ENCODE measurements around the gene TSKS.

TSKS gene

GRCh38 chr19:49763230-49763629, at the start of gene TSKS:
Gene TSKS (minus strand): TSS chr19:49763306. CDS start chr19:49763247, 59 bp downstream.
- no peak for ATAC-seq (replicated peaks)
- Mint-ChIP-seq H3K27ac (peak within 1 kb of the TSS; percentile 43), H3K27me3 (peaks cover 0 to under 1% of the 10 kb centered on the region in 2 donors), H3K4me1 (peaks cover 13 to 17% of the 10 kb centered on the region in 2 donors), H3K36me3 (peaks cover 0 to 5% of the 10 kb centered on the region in 2 donors), H3K4me3 (no peak within 1 kb of the TSS), H3K9me3 (no peaks in the 10 kb centered on the region)
- no peak for DNase-seq

GRCh38 chr19:49812452-49812996, 49.4 kb upstream of the TSKS start:
- H3K4me1 Mint-ChIP-seq: peaks cover 32 to 56% of the 10 kb centered on the region in 2 donors
- H3K4me3 Mint-ChIP-seq: peak overlapping the region; percentile 92 to 93
- DNase-seq (no peak), ATAC-seq (replicated peaks) (no peak)
- H3K27me3 Mint-ChIP-seq: no peaks in the 10 kb centered on the region
- peaks cover under 1 to 8% of the 10 kb centered on the region in 2 donors for H3K36me3 Mint-ChIP-seq
- H3K9me3 Mint-ChIP-seq: no peaks in the 10 kb centered on the region
- H3K27ac Mint-ChIP-seq: peak overlapping the region; percentile 89

- Mint-ChIP-seq H3K36me3 (peaks cover 9 to 14% of the 10 kb centered on the region in 2 donors), H3K27ac (no peak overlapping the region), H3K4me3 (no peak overlapping the region), H3K9me3 (no peaks in the 10 kb centered on the region), H3K4me1 (peaks cover 35 to 57% of the 10 kb centered on the region in 2 donors), H3K27me3 (no peaks in the 10 kb centered on the region)
- DNase-seq: no peak
- ATAC-seq (replicated peaks): no peak
These were observed 48.2 kb upstream of the TSKS start for GRCh38 chr19:49811328-49811727.

GRCh38 chr19:49809941-49810389, 46.9 kb upstream of the TSKS start:
- peak overlapping the region; percentile 91 to 93 for H3K4me3 Mint-ChIP-seq
- no peak for DNase-seq
- H3K36me3 Mint-ChIP-seq: peaks cover 12 to 18% of the 10 kb centered on the region in 2 donors
- no peaks in the 10 kb centered on the region for H3K27me3 Mint-ChIP-seq
- H3K4me1 Mint-ChIP-seq: peaks cover 37 to 57% of the 10 kb centered on the region in 2 donors
- H3K27ac Mint-ChIP-seq: peak overlapping the region; percentile 2
- ATAC-seq (replicated peaks): no peak
- no peaks in the 10 kb centered on the region for H3K9me3 Mint-ChIP-seq

GRCh38 chr19:49809160-49809940, 46.2 kb upstream of the TSKS start:
- Mint-ChIP-seq H3K4me1 (peaks cover 37 to 57% of the 10 kb centered on the region in 2 donors), H3K9me3 (no peaks in the 10 kb centered on the region), H3K4me3 (peak overlapping the region; percentile 91 to 93), H3K27me3 (no peaks in the 10 kb centered on the region), H3K27ac (peak overlapping the region; percentile 88), H3K36me3 (peaks cover 14 to 18% of the 10 kb centered on the region in 2 donors)
- ATAC-seq (replicated peaks): peak; percentile 34 to 40
- peak; percentile 38 for DNase-seq

GRCh38 chr19:49808711-49809159, 45.6 kb upstream of the TSKS start:
- Mint-ChIP-seq H3K27ac (peak overlapping the region; percentile 88), H3K4me1 (peaks cover 37 to 57% of the 10 kb centered on the region in 2 donors), H3K27me3 (no peaks in the 10 kb centered on the region), H3K9me3 (no peaks in the 10 kb centered on the region), H3K36me3 (peaks cover 17 to 19% of the 10 kb centered on the region in 2 donors), H3K4me3 (peak overlapping the region; percentile 91 to 93)
- peak; percentile 61 for DNase-seq
- ATAC-seq (replicated peaks): peak; percentile 35 to 43

- Mint-ChIP-seq H3K27ac (no peak overlapping the region), H3K4me3 (peak overlapping the region; percentile 47 to 93), H3K27me3 (no peaks in the 10 kb centered on the region), H3K4me1 (peaks cover 37 to 56% of the 10 kb centered on the region in 2 donors), H3K9me3 (no peaks in the 10 kb centered on the region), H3K36me3 (peaks cover 23 to 25% of the 10 kb centered on the region in 2 donors)
- ATAC-seq (replicated peaks) (no peak), DNase-seq (no peak)
These were observed 45.0 kb upstream of the TSKS start for GRCh38 chr19:49807904-49808675.

GRCh38 chr19:49807058-49807903, 44.2 kb upstream of the TSKS start:
- DNase-seq (no peak), ATAC-seq (replicated peaks) (peak; percentile 44 to 49)
- no peak overlapping the region for H3K4me3 Mint-ChIP-seq
- H3K4me1 Mint-ChIP-seq: peaks cover 29 to 48% of the 10 kb centered on the region in 2 donors
- no peaks in the 10 kb centered on the region for H3K9me3 Mint-ChIP-seq
- peaks cover 29 to 32% of the 10 kb centered on the region in 2 donors for H3K36me3 Mint-ChIP-seq
- peak overlapping the region; percentile 81 for H3K27ac Mint-ChIP-seq
- H3K27me3 Mint-ChIP-seq: no peaks in the 10 kb centered on the region

GRCh38 chr19:49806620-49806959, 43.5 kb upstream of the TSKS start:
- H3K27me3 Mint-ChIP-seq: no peaks in the 10 kb centered on the region

GRCh38 chr19:49805822-49806619, 42.9 kb upstream of the TSKS start:
- DNase-seq (no peak), ATAC-seq (replicated peaks) (no peak)
- peaks cover 26 to 35% of the 10 kb centered on the region in 2 donors for H3K4me1 Mint-ChIP-seq
- H3K27ac Mint-ChIP-seq: peak overlapping the region; percentile 7
- H3K9me3 Mint-ChIP-seq: no peaks in the 10 kb centered on the region
- H3K4me3 Mint-ChIP-seq: no peak overlapping the region
- no peaks in the 10 kb centered on the region for H3K27me3 Mint-ChIP-seq
- H3K36me3 Mint-ChIP-seq: peaks cover 29 to 39% of the 10 kb centered on the region in 2 donors

More at GRCh38 chr19:49806620-49806959, 43.5 kb upstream of the TSKS start:
- ATAC-seq (replicated peaks) (no peak), DNase-seq (no peak)
- H3K36me3 Mint-ChIP-seq: peaks cover 29 to 34% of the 10 kb centered on the region in 2 donors
- no peaks in the 10 kb centered on the region for H3K9me3 Mint-ChIP-seq
- H3K4me1 Mint-ChIP-seq: peaks cover 26 to 41% of the 10 kb centered on the region in 2 donors
- H3K4me3 Mint-ChIP-seq: no peak overlapping the region
- peak overlapping the region; percentile 10 for H3K27ac Mint-ChIP-seq

- H3K27me3 Mint-ChIP-seq: no peaks in the 10 kb centered on the region
- H3K36me3 Mint-ChIP-seq: peaks cover 50% of the 10 kb centered on the region in 2 donors
- H3K9me3 Mint-ChIP-seq: no peaks in the 10 kb centered on the region
- peak overlapping the region; percentile 73 for H3K27ac Mint-ChIP-seq
- DNase-seq: no peak
- peaks cover 13 to 16% of the 10 kb centered on the region in 2 donors for H3K4me1 Mint-ChIP-seq
- no peak for ATAC-seq (replicated peaks)
- H3K4me3 Mint-ChIP-seq: no peak overlapping the region
These were observed 40.4 kb upstream of the TSKS start for GRCh38 chr19:49803529-49803856.

- no peak overlapping the region for H3K4me3 Mint-ChIP-seq
- H3K27ac Mint-ChIP-seq: peak overlapping the region; percentile 73
- no peaks in the 10 kb centered on the region for H3K27me3 Mint-ChIP-seq
- H3K4me1 Mint-ChIP-seq: peaks cover 9 to 10% of the 10 kb centered on the region in 2 donors
- ATAC-seq (replicated peaks): no peak
- H3K36me3 Mint-ChIP-seq: peaks cover 54% of the 10 kb centered on the region in 2 donors
- DNase-seq: no peak
- H3K9me3 Mint-ChIP-seq: no peaks in the 10 kb centered on the region
These were observed 39.9 kb upstream of the TSKS start for GRCh38 chr19:49802836-49803528.
